ENCODE measurements around the gene NT5M. TPM values are rescaled to one million over a fixed set of nuclear protein-coding genes. Genes with fewer than 3 reads are reported as not detected.
A peak's percentile ranks its signal among the peaks of the same experiment; 100 is the strongest.

Gene NT5M
- total and polyA plus RNA-seq, 2 donors (not counting 1 experiment from before 2014, with no cell fraction given) = 0.37 to 1.2 TPM

DNA sequence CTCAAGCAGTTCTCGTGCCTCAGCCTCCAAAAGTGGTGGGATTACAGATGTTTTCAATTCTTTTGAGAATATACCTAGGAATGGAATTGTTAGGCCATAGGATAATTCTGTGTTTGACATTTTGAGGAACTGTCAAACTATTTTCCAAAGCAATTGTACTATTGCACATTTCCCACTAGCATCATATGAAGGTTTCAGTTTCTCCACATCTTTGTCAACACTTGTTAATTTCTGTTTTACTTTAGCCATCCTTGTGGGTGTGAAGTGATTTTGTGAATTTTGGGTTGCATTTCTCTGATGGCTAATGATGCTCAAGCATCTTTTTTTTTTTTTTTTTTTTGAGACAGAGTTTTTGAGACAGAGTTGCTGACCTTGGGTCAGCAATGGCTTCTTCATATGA, 6.2 kb downstream of the NT5M start:
- Histone ChIP-seq H3K9me3 (ENCODE audit: control insufficient read depth, insufficient read depth, low read depth, low read length) (no peaks in the 10 kb centered on the region), H4K20me1 (ENCODE audit: control insufficient read depth, extremely low read depth, insufficient read depth, low read length) (no peaks in the 10 kb centered on the region), H2AFZ (ENCODE audit: low read length) (no peak overlapping the region), H3K27me3 (ENCODE audit: control insufficient read depth, insufficient read depth, low read length) (no peaks in the 10 kb centered on the region), H3K27ac (ENCODE audit: insufficient read depth, low read length) (no peak overlapping the region), H3K4me2 (ENCODE audit: extremely low read depth, insufficient read depth, low read length) (no peak overlapping the region), H3K4me3 (replicated peaks in 1 of 4; ENCODE audit: control extremely low read depth in 1 of 4, insufficient read depth in 1 of 4, low read depth in 3 of 4, low read length in 4 of 4) (no peak overlapping the region), H3K9ac (ENCODE audit: insufficient read depth, low read length) (no peak overlapping the region), H3K79me2 (ENCODE audit: control insufficient read depth, insufficient read depth, low read length) (no peaks in the 10 kb centered on the region), H3K4me1 (ENCODE audit: control insufficient read depth, extremely low read depth, insufficient read depth, low read length) (no peaks in the 10 kb centered on the region), H3K36me3 (ENCODE audit: control insufficient read depth, insufficient read depth, low read length) (no peaks in the 10 kb centered on the region)
- no peak for DNase-seq (ENCODE audit: low read depth in 2 of 2)
- TF ChIP-seq, protein P1, sequence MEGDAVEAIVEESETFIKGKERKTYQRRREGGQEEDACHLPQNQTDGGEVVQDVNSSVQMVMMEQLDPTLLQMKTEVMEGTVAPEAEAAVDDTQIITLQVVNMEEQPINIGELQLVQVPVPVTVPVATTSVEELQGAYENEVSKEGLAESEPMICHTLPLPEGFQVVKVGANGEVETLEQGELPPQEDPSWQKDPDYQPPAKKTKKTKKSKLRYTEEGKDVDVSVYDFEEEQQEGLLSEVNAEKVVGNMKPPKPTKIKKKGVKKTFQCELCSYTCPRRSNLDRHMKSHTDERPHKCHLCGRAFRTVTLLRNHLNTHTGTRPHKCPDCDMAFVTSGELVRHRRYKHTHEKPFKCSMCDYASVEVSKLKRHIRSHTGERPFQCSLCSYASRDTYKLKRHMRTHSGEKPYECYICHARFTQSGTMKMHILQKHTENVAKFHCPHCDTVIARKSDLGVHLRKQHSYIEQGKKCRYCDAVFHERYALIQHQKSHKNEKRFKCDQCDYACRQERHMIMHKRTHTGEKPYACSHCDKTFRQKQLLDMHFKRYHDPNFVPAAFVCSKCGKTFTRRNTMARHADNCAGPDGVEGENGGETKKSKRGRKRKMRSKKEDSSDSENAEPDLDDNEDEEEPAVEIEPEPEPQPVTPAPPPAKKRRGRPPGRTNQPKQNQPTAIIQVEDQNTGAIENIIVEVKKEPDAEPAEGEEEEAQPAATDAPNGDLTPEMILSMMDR (conservative IDR thresholded peaks at IDR 0.05 in 1 of 2, IDR thresholded peaks at IDR 0.05 in 1 of 2; ENCODE audit: low read depth in 1 of 2, low read length in 2 of 2) = no peak
- TF ChIP-seq EZH2 (IDR thresholded peaks at IDR 0.05; ENCODE audit: low read length, missing control alignments) = no peak

DNA sequence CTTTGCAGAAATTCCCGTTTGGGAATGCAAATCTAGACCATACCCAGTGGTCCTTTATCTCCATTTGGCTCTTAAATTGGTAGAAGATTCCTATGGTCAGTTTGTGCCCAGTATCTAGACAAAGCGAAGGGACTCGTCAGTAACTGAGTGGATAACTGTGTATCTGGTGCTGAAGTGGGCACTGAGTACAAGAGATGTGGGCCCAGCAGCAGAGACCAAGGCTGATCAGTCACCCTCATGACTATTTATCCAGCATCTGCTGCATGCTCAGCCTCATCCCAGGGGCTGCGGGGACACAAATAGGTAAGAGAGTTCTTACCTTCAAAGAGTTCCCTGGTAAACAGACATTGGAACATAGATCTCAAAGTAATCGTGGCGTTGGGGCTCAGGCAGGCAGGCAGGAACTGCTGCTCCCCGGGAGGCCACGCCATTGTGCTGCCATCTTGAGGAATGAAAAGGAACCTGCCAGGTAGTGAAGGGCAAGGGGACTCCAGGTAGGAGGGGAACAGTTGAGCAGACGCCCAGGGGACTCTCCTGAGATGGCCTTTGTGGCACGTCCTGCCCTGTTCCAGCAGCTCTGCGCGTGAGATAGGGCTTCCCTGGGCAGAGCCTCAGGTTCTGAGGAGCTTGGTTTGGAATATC, 10.3 kb downstream of the NT5M start:
- H3K4me1 ChIP-seq (ENCODE audit: control insufficient read depth, extremely low read depth, insufficient read depth, low read length) = no peaks in the 10 kb centered on the region
- H3K36me3 ChIP-seq (ENCODE audit: control insufficient read depth, insufficient read depth, low read length) = no peaks in the 10 kb centered on the region
- H3K9ac ChIP-seq (ENCODE audit: insufficient read depth, low read length) = no peak overlapping the region
- no peak overlapping the region for H3K4me3 ChIP-seq (replicated peaks in 1 of 4; ENCODE audit: control extremely low read depth in 1 of 4, insufficient read depth in 1 of 4, low read depth in 3 of 4, low read length in 4 of 4)
- no peak for TF ChIP-seq EZH2 (IDR thresholded peaks at IDR 0.05; ENCODE audit: low read length, missing control alignments)
- TF ChIP-seq, protein P1 (conservative IDR thresholded peaks at IDR 0.05 in 1 of 2, IDR thresholded peaks at IDR 0.05 in 1 of 2; ENCODE audit: low read depth in 1 of 2, low read length in 2 of 2) = peak in 1 of 2 donors; percentile 33
- H3K79me2 ChIP-seq (ENCODE audit: control insufficient read depth, insufficient read depth, low read length) = no peaks in the 10 kb centered on the region
- DNase-seq (ENCODE audit: low read depth in 2 of 2) = no peak
- H2AFZ ChIP-seq (ENCODE audit: low read length) = no peak overlapping the region
- H3K27ac ChIP-seq (ENCODE audit: insufficient read depth, low read length) = no peak overlapping the region
- no peaks in the 10 kb centered on the region for H3K9me3 ChIP-seq (ENCODE audit: control insufficient read depth, insufficient read depth, low read depth, low read length)
- no peaks in the 10 kb centered on the region for H4K20me1 ChIP-seq (ENCODE audit: control insufficient read depth, extremely low read depth, insufficient read depth, low read length)
- no peak overlapping the region for H3K4me2 ChIP-seq (ENCODE audit: extremely low read depth, insufficient read depth, low read length)
- H3K27me3 ChIP-seq (ENCODE audit: control insufficient read depth, insufficient read depth, low read length) = no peaks in the 10 kb centered on the region

DNA sequence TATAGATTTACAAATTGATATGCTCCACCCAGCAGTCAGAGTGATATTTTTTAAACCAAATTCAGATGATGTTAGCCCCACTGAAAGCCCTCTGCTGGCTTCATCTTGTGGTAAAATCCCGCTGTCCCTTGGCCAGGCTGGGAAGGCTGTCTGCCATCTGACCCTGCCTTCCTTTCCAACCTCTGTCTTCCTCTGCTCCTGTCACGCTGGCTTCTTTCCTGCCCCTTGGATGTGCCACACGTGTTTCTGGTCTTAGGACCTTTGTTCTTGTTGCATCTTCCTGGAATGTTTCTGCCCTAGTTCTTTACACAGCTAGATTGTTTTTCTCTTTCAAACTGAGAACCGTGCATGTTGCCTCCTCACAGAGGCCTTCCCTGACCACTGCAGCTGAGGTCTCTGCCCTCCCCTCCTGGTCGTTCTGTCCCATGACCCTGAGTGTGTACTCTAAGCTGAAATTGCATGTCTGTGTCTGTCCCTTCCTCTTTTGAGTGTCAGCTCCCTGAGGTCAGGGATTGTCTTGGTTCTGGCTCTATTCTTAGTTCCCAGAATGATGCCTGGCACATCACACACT, 11.4 kb downstream of the NT5M start:
- no peak for DNase-seq (ENCODE audit: low read depth in 2 of 2)
- H3K27me3 ChIP-seq (ENCODE audit: control insufficient read depth, insufficient read depth, low read length) = no peaks in the 10 kb centered on the region
- H3K4me1 ChIP-seq (ENCODE audit: control insufficient read depth, extremely low read depth, insufficient read depth, low read length) = no peaks in the 10 kb centered on the region
- TF ChIP-seq, protein P1 (conservative IDR thresholded peaks at IDR 0.05 in 1 of 2, IDR thresholded peaks at IDR 0.05 in 1 of 2; ENCODE audit: low read depth in 1 of 2, low read length in 2 of 2) = no peak
- no peak for TF ChIP-seq EZH2 (IDR thresholded peaks at IDR 0.05; ENCODE audit: low read length, missing control alignments)
- H3K36me3 ChIP-seq (ENCODE audit: control insufficient read depth, insufficient read depth, low read length) = no peaks in the 10 kb centered on the region
- H3K79me2 ChIP-seq (ENCODE audit: control insufficient read depth, insufficient read depth, low read length) = no peaks in the 10 kb centered on the region
- H2AFZ ChIP-seq (ENCODE audit: low read length) = no peak overlapping the region
- H3K9me3 ChIP-seq (ENCODE audit: control insufficient read depth, insufficient read depth, low read depth, low read length) = no peaks in the 10 kb centered on the region
- H3K4me3 ChIP-seq (replicated peaks in 1 of 4; ENCODE audit: control extremely low read depth in 1 of 4, insufficient read depth in 1 of 4, low read depth in 3 of 4, low read length in 4 of 4) = no peak overlapping the region
- H3K4me2 ChIP-seq (ENCODE audit: extremely low read depth, insufficient read depth, low read length) = no peak overlapping the region
- H3K27ac ChIP-seq (ENCODE audit: insufficient read depth, low read length) = no peak overlapping the region
- no peak overlapping the region for H3K9ac ChIP-seq (ENCODE audit: insufficient read depth, low read length)
- no peaks in the 10 kb centered on the region for H4K20me1 ChIP-seq (ENCODE audit: control insufficient read depth, extremely low read depth, insufficient read depth, low read length)
